Middle frontal gyrus (tissue), 1 donor: ENCODE measurements around the gene SLTM.
"Not testable (repeated sequence)": the region's sequence is repeated elsewhere in the genome, so short reads cannot be mapped to it uniquely, and the experiment has no call there.

Experiments used
- DNase-seq: peaks from one replicate; pipeline ENCODE4 v3.0.0-alpha.2; 2015; ENCODE audit warnings: low spot score; ENCODE audit errors: extremely low spot score

Gene SLTM

DNA sequence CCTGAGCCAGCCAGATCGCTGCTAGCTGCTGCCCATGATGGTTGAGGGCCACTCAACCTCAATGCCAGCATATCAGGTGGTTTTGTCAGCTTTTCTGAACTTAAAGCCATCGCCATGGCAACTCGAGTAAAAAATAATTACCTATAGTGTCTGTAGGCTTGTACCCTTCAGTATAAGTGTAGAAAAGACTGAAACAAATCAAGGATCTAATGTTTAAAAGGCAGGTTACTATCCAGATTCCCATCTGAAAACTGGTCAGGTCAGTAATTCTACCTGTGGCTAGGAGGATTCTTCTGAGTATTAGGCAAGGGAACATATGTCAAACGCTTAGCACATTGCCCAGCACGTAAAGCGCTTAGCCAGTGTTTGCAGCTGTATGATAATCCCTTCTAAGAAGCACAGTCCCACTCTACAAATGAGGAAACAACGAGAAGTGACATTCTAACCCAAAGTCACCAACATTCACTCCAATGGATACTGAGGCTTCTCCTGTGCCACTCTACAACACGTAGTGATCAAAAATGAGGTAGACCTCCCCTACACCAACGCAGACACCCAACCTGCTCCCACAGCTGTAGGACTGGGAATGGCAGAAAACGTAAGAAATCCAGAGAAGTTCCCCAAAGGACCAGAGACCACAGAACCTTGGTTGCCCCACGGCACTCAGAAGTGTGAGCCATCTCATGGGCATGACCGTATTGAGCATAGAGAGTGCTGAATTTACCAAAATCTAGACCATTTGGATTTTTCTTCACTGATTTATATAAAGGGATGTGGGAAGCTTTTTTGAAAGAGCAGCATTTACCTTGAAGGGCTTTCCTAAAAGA is 55.3 kb downstream of the SLTM start:
- DNase-seq: no peak

DNA sequence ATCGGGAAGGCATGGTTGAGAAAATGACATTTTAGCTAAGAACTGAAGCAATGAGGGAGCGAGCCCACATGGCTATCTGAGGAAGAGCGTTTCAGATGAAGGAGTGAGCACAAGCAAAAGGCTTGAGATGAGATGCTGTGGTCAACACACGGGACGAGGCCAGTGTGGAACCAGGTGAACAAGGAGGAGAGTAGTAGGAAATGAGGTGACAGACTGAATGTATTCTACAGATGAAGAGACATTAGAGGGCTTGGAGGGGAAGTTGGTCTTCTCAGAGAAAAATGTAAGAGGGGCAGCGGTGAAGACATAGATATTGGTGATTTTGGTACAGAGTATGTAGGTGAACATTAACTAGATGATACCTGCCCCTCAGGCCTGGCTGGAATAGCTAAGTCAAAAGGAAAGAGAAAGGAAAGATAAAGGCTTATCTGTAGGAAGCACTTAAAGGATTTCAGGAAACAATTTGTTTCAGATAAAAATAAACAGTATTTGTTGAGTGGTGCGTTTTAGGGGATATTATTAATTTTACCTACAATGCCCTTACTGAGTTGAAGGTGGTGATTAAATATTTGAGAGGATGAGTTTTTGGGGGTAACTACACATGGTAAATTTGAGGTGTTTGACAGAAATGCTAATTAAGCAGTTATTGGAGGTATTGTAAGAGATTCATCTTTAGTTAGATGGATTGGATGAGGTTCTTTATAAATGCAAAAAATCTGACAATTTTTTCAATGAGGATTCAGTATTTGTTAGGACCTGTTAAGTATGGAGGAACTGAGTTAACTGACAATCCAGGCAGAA is 57.0 kb downstream of the SLTM start:
- no peak for DNase-seq

DNA sequence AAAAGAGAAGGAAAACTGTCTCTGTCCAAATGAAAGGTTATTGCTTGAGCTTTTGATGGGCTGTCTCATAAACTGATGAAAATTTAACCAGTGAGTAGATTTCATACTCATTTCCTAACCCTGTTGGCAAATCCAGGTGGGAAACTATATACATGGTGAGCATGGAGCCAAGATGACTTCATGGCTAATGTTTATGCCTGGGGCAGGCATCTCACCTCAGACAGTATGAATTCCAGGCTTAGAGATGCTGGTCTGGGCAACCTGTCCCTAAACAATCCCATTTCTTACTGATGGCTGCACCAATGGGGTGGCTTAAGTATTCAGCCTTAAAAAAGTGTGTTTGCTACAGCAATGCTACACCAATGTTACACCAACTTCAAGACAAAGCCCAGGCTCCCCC is 58.1 kb downstream of the SLTM start:
- no peak for DNase-seq

DNA sequence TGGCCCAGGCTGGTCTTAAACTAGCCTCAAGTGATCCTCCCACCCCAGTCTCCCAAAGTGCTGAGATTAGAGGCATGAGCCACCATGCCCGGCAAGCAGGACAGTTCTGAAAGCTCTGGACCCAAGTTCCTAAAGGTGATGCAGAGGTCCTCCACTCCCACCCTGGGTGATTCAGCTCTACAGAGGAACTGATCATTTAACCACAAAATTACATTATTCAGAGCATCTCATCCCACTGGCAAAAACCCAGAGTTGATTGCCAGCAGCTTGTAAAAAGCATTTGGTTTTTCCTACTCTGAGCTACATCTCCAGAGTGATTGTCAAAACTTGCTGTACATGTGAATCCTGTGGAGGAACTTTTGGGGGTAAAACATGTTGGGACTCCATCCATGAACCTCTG is 60.2 kb downstream of the SLTM start:
- no peak for DNase-seq

DNA sequence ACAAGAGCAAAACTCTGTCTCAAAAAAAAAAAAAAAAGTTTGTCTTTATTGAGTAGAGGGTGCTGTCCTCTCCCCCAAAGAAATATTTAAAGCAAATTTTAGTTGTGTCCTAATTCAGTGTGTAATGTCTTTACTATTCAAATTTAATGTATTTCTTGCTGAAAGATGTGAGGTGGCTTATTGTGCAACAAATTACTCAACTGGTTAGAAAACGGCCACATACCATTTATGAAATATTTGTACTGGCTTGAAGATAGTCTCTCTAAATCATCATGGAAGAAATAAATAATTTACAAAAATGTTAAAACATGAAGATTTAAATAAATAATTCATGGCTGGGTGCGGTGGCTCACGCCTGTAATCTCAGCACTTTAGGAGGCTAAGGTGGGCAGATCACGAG is 63.0 kb downstream of the SLTM start:
- no peak for DNase-seq

DNA sequence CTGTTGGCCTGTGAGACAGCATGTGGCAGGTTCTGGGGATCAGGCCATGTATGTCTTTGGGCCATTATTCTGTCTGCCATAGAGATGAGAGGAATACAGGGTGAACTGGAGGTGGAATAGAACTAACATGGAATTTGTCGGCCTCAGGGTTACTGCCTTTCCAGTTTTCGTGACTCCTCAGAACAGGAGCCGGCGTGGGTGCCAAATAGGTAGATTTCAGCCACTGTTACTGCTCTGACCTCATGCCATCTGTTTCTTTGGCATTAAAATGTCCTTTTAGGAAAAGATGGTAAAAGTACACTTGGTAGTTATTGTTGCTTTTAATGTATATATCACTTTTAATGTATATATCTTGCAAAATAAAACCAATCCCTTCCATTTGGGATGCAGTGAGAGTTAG is 65.6 kb downstream of the SLTM start:
- DNase-seq: no peak

DNA sequence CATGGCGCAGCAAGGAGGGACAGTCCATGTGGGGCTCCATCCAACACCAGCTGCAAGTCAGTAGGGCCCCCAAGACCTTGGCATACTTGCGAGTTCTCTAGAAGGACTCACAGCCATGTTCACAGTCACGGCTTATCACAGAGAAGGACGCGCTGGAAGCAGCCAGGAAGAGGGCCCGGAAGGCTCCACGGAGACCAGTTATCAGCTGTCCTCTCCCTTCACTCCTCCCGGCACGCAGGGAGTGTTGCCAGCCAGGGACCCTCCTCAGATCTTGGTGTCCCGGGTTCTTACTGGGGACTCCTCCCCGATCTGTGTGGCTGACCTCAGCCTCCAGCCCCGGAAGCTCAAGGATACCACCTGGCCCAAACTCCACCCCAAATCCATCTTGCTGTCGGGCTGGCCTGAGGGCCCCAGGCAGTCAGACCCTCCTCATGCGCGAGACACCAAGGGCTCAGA is 68.0 kb downstream of the SLTM start:
- DNase-seq: no peak

DNA sequence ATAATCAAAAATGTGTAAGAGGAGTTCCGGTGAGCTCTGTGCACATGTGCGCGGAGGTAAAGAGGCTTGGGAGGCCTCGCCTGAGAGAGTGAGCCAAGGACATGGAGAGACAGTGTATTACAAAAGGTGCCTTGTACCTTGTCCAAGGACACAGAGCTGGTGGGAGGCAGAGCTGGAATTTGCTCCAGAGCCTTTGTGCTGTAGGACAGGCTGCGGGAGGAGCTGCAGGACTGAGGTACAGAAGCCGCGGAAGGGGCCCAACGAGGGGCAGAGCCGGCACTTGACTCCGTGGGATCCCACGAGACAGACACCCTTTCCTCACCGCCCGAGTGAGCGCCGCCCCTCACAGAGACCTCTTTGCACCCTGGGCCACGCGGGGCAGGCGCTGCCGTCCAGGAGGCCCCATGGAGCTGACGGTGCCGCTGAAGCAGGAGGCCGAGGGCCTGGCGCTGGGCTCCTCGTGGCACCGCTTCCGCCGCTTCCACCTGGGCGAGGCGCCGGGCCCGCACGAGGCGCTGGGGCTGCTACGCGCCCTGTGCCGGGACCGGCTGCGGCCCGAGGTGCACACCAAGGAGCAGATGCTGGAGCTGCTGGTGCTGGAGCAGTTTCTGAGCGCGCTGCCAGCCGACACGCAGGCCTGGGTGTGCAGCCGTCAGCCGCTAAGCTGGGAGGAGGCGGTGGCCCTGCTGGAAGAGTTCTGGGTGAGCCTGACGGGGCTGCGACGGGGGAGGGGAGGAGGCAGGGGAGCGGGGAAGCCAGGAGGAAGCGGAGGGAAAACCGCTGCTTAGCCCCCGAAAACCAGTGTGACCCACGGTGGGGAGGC is 68.7 kb downstream of the SLTM start:
- DNase-seq: no peak

DNA sequence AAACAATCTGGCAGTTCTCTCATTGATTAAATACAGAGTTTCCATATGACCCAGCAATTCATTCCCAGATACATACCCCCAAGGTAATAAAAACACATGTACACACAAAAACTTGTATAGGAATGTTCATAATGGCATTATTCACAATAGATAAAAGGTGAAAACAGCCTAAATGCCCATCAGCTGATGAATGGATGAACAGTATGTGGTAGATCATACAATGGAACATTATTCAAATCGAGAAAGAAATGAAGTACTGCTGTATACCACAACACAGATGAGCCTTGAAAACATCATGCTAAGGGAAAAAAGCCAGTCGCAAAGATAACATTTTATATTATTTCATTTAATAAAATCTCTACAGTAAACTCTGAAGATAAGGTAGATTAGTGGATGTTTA is 71.2 kb downstream of the SLTM start:
- DNase-seq: no peak

DNA sequence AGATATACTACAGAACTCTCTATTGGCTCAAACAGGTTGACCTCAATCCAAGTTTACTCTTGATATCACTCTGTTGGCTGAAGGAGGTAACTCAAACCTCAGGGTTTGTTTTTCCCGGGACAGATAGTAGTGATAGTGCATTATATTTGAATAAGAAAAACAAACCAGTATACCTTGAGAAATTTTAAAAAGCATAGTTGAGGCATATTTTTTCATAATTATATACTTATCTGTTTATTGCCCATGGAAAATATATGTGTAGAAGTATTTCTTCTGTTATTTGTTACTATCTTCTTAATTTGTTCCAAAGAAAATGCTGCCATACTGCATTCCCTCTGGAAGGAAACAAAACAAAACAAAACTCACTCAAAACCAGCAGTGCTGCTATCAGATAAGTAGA is 76.9 kb downstream of the SLTM start:
- DNase-seq: not testable (repeated sequence)

DNA sequence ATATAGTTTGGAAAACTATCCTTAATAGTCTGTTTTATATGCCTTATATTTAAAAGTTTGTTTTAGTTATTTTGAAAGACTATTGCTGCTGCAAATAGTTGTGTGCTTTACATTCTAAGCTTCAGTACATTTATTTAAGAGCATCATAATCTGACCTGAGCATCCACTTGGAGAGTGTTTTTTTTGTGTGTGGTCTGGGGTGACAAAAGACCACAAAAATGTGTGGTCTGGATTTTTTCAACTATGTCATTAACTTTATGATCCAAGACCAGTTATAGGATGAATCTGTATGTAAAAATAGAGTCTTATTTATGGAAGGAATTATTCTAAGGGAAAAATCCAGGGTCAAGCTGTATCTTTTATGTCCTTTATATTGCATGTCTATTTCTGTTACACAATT is 77.4 kb downstream of the SLTM start:
- DNase-seq: no peak

DNA sequence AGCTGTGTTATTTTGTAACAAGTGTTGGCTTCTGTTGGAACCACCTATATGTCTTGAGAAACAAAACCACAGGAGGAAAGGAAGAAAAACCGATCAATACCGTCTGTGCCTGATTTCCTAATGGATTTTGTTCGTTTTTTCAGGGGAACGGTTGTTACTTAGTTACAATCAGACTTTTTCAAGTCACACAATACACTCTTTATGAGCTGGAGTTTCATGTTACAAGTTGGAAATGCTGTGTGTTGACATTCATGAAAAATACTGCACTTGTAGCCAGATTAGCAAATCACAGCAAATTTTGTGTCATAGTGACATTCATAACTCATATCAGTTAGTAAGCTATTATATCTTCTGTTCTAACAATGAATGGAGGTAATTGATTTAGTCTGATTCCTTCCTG is 78.9 kb downstream of the SLTM start:
- no peak for DNase-seq

DNA sequence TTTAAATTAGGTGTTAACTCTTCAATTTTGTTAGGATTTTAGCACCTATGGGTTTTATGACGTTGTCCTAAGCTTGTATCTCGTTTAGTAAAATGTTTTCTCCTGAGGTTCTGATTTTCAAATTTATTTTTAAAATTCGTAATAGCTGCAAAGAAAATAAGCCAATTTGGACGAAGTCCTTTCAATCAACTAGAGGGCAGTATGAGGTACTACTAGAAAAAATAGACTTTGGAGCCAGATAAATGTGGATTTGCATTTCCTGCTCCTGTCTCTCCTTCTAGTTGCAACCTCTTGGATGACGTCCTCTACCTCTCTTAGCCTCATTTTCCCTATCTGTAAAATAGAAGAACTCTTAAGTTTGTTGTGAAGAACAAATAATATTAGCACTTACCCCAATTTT is 81.1 kb downstream of the SLTM start:
- DNase-seq: no peak

DNA sequence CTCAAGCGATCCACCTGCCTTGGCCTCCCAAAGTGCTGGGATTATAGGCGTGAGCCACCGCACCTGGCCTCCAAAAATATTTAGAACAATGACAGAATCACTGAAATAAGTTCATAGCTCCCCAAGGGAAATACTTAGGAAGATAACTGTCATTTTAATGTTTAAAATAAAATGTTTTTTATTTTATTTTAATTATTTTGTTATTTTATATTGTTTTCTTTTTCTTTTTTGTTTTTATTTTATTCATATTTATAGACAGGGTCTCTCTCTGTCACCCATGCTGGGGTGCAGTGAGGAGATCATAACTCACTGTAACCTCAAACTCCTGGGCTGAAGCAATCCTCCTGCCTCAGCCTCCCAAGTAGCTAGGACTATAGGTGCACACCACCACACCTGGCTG is 82.3 kb downstream of the SLTM start:
- DNase-seq: not testable (repeated sequence)

DNA sequence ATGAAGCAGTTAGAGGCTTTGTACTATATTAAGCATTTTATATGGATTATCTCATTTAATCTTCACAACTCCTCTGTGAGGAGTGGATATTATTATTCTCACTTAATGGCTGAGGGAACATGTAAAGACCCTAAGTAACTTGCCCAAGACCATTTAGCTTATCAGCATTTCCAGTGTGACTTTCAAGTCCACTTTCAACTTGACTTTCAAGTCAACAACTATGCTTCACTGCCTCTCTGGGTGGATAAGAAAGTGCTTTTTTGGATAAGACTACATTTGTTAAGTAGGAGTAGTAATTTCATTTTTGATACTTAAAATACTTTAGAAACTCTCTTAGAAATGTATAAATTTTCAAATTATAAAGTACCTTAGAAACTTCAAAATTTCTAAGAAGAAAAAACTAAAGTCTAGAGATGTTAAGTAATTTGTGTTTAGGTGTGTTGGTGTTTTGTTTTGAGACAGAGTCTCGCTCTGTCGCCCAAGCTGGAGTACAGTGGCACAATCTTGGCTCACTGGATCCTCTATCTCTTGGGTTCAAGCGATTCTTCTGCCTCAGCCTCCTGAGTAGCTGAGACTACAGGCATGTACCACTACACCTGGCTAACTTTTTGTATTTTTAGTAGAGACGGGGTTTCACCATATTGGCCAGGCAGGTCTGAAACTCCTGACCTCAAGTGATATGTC is 90.6 kb downstream of the SLTM start:
- no peak for DNase-seq

DNA sequence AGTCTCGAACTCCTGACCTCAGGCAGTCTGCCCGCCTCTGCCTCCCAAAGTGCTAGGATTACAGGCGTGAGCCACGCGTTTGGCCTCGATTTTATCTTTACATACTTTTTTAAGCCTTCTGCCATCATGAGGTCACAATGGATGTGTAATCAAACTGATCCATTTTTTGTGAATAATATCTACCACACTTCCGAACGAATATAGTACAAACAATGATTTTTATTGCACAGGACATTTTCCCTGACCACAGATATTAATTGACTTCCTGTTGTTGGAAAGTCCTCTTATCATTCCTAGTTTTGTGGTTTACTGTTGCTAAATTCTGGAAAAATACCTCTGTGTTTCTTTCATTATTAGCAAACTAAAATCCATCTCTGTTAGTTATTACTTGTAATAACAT is 93.4 kb downstream of the SLTM start:
- no peak for DNase-seq

DNA sequence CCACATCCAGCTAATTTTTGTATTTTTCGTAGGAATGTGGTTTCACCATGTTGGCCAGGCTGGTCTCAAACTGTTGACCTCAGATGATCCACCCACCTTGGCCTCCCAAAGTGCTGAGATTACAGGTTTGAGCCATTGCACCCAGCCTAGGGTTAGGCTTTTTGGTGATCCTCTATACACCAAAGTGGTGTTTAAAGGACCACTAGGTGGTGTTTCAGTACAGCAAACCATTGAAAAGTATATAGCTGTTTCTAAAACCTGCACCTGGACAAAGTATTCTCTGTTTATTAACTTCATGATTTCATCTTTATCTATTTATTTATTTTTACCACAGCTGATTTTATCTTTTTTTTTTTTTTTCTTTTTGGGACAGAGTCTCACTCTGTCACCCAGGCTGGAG is 94.0 kb downstream of the SLTM start:
- DNase-seq: no peak

DNA sequence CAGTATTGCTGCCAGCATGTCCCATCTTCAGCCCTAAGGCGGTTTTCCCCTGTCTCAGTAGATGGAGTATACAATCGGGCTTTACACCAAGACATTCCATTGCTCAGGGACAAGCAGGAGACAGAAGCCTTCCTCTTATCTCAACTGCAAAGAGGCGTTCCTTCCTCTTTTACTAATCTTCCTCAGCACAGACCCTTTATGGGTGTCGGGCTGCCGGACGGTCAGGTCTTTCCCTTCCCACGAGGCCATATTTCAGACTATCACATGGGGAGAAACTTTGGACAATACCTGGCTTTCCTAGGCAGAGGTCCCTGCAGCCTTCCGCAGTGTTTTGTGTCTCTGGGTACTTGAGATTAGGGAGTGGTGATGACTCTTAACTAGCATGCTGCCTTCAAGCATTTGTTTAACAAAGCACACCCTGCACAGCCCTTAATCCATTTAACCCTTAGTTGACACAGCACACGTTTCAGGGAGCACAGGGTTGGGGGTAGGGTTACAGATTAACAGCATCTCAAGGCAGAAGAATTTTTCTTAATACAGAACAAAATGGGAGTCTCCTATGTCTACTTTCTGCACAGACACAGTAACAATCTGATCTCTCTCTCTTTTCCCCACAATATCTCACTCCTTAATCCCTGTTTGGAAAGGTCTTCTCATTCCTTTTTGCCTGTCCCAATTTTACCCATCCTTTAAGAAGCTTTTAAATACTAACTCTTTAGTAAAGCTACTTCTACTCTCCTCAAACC is 99.6 kb downstream of the SLTM start:
- DNase-seq: not testable (repeated sequence)

DNA sequence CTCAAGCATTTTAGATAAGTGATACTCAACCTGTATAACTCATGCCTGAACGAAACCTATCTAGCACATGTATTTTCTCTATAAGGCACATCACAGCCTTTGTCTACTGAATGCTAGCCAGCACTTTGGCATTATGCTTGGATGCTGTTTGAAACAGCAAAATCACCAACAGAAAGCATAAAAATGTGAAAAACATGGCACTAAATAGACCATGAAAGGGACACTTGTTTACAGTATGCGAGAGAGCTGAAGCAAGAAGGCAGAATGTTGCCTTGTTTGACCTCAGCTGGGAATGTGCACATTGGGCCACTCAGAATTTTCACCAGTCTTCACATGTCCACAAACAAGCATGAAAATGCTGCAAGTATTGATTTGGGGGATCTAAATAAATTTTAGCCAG is 102.9 kb downstream of the SLTM start:
- DNase-seq: no peak
